GM21723 (cell line): ENCODE measurements around the gene TBC1D16.

Experiments used
- ATAC-seq: cut with Tn5 transposase; IDR thresholded peaks from one replicate; pipeline ENCODE4 v1.9.1; 2021; ENCODE audit warnings: mild to moderate bottlenecking, moderate library complexity; ENCODE audit not compliant: unreplicated experiment

Gene TBC1D16

GRCh38 chr17:79988185-79988971, 47.3 kb downstream of the TBC1D16 start:
- ATAC-seq, result no peak

- ATAC-seq, result no peak
These were observed 47.8 kb downstream of the TBC1D16 start for GRCh38 chr17:79987935-79988184.

- ATAC-seq, result no peak
These were observed 48.3 kb downstream of the TBC1D16 start for GRCh38 chr17:79987187-79987934.

- no peak for ATAC-seq
These were observed 49.1 kb downstream of the TBC1D16 start for GRCh38 chr17:79986411-79987186.

- no peak for ATAC-seq
These were observed 49.7 kb downstream of the TBC1D16 start for GRCh38 chr17:79985943-79986391.

GRCh38 chr17:79985361-79985942, 50.2 kb downstream of the TBC1D16 start:
- ATAC-seq, result no peak

GRCh38 chr17:79984877-79985276, 50.8 kb downstream of the TBC1D16 start:
- no peak for ATAC-seq

- no peak for ATAC-seq
These were observed 51.4 kb downstream of the TBC1D16 start for GRCh38 chr17:79984045-79984840.

GRCh38 chr17:79983456-79983855, 52.2 kb downstream of the TBC1D16 start:
- no peak for ATAC-seq

- no peak for ATAC-seq
These were observed 52.7 kb downstream of the TBC1D16 start for GRCh38 chr17:79982986-79983385.

GRCh38 chr17:79981661-79982101, 54.0 kb downstream of the TBC1D16 start:
- no peak for ATAC-seq

- ATAC-seq, result no peak
These were observed 54.6 kb downstream of the TBC1D16 start for GRCh38 chr17:79981090-79981489.

- no peak for ATAC-seq
These were observed 55.2 kb downstream of the TBC1D16 start for GRCh38 chr17:79980246-79981043.

- ATAC-seq, result no peak
These were observed 55.9 kb downstream of the TBC1D16 start for GRCh38 chr17:79979816-79980215.

- no peak for ATAC-seq
These were observed 56.4 kb downstream of the TBC1D16 start for GRCh38 chr17:79979221-79979741.

GRCh38 chr17:79978548-79978855, 57.2 kb downstream of the TBC1D16 start:
- no peak for ATAC-seq

GRCh38 chr17:79977708-79978547, 57.7 kb downstream of the TBC1D16 start:
- no peak for ATAC-seq

- ATAC-seq, result no peak
These were observed 58.5 kb downstream of the TBC1D16 start for GRCh38 chr17:79977161-79977631.

GRCh38 chr17:79976451-79976850, 59.2 kb downstream of the TBC1D16 start:
- ATAC-seq, result no peak
